ENCODE data around the gene TOR2A.

Gene TOR2A

GRCh38 chr9:127715470-127716337 is 19.4 kb downstream of the TOR2A start, which contains the start of the genes PTRH1 and TTC16:
TSS of gene PTRH1 (minus strand) at chr9:127715663. CDS start at chr9:127715639, 24 bp downstream.
TSS of gene TTC16 (plus strand) at chr9:127716079. CDS start at chr9:127716146, 67 bp downstream.
- peak; percentile 97 for DNase-seq

- DNase-seq, result peak; percentile 15
These were observed 20.1 kb downstream of the TOR2A start for GRCh38 chr9:127714951-127715469.

- no peak for DNase-seq
These were observed 20.9 kb downstream of the TOR2A start for GRCh38 chr9:127714020-127714750.

GRCh38 chr9:127712867-127713266 is 22.2 kb downstream of the TOR2A start:
- DNase-seq, result no peak

GRCh38 chr9:127712371-127712770 is 22.7 kb downstream of the TOR2A start:
- DNase-seq, result no peak

GRCh38 chr9:127711831-127712274 is 23.2 kb downstream of the TOR2A start:
- DNase-seq, result no peak

GRCh38 chr9:127711226-127711701 is 23.8 kb downstream of the TOR2A start:
- peak; percentile 36 for DNase-seq

- no peak for DNase-seq
These were observed 24.8 kb downstream of the TOR2A start for GRCh38 chr9:127710204-127710783.

- no peak for DNase-seq
These were observed 26.0 kb downstream of the TOR2A start for GRCh38 chr9:127708952-127709587.

GRCh38 chr9:127707766-127708165 is 27.3 kb downstream of the TOR2A start:
- peak; percentile 45 for DNase-seq

DNA sequence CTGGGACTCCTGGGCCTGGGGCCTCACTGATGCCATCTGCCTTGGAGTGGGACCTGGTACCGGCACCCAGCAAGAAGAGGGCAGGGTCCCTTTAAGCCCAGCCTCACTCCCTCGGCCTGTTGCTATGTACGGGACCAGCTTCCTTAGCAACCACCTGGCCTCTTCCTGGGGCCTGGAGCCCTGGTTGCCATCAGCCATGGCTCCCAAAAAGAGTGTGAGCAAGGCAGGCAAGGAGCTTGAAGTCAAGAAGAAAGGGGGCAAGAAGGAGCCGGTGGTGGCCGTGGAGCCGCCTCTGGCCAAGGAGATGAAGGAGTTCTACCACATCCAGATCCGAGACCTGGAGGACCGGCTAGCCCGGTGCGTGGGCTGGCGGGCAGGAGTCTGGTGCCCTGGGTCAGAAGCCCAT is 28.3 kb downstream of the TOR2A start, which contains the start of gene CFAP157:
Gene CFAP157, plus strand, starts transcription at position 153 of the 406 bp plus-strand sequence. Its CDS starts 44 bp downstream, at position 197.
- DNase-seq, result no peak

- no peak for DNase-seq
These were observed 29.3 kb downstream of the TOR2A start for GRCh38 chr9:127705577-127706379.

DNA sequence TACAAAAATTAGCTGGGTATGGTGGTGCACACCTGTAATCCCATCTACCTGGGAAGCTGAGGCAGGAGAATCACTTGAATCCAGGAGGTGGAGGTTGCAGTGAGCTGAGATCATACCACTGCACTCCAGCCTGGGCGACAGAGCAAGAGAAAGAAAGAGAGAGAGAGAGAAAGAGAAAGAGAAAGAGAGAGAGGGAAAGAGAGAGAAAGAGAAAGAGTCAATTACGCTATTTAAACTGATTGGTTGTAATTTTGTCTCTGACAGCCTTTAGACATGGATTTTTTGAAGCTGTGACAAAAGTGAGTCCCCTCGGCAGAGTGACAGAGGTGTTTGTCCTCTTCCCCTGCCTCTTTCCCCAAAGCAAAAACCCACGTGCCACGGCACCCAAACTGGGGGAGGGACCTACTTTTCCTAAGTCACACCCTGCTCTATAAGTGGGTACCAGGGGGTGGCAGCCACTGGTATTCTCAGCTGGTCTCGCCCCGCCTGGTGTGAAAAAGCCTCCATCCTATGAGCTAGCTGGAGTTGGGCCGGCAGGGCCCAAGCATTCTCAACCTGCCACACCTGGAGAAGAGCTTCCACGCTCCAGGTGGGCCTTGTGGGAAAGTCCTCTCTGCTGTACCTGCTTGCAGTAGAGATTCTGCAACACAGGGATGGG is 31.7 kb downstream of the TOR2A start:
- no peak for DNase-seq

- DNase-seq, result no peak
These were observed 34.4 kb downstream of the TOR2A start for GRCh38 chr9:127700594-127701255.

- DNase-seq, result no peak
These were observed 35.0 kb downstream of the TOR2A start for GRCh38 chr9:127700140-127700539.

DNA sequence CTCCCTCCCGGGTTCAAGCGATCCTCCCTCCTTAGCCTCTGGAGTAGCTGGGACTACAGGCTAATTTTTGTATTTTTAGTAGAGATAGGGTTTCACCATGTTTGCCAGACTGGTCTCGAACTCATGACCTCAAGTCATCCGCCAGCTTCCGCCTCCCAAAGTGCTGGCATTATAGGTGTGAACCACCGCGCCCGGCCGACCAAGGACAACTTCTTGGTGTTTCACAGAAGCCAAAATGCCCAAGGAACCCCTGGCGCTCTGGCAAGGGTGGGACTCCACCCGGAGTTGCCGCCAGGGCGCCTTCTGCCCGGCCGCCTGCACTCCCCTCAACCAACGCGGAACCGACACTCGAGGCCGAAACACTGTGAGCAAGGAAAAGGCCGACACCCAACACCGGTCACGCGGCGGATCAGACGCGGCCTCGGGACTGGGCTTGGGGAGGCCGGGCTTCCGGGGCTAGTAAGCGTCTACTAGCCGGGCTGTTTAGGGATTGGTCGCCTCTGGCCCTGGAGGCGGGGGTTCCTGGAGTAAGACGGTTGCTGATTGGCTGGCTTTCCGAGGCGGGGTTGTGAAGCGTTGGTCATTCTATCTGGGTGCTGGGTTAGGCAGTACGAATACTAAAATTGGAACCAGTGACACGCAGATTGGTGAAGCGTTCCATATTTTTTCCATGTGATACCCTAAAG is 36.0 kb downstream of the TOR2A start:
- DNase-seq, result peak; percentile 93

- no peak for DNase-seq
These were observed 36.7 kb downstream of the TOR2A start for GRCh38 chr9:127698386-127698785.

DNA sequence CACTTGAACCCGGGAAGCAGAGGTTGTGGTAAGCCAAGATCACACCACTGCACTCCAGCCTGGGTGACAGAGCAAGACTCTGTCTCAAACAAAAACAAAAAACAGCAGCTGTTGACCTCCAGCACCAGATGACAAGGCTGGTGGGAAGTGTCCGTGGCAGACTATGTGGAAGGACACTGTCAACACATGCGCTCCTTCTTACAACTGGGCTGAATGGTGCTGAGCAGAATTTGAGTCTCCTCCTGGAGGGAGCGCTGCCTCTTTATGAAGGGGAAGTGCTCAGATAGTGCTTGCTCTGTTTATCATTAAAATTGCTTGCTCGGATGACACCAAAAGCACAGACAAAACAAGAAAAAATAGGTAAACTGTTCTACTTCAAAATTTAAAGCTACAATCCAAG is 37.5 kb downstream of the TOR2A start:
- DNase-seq, result no peak

DNA sequence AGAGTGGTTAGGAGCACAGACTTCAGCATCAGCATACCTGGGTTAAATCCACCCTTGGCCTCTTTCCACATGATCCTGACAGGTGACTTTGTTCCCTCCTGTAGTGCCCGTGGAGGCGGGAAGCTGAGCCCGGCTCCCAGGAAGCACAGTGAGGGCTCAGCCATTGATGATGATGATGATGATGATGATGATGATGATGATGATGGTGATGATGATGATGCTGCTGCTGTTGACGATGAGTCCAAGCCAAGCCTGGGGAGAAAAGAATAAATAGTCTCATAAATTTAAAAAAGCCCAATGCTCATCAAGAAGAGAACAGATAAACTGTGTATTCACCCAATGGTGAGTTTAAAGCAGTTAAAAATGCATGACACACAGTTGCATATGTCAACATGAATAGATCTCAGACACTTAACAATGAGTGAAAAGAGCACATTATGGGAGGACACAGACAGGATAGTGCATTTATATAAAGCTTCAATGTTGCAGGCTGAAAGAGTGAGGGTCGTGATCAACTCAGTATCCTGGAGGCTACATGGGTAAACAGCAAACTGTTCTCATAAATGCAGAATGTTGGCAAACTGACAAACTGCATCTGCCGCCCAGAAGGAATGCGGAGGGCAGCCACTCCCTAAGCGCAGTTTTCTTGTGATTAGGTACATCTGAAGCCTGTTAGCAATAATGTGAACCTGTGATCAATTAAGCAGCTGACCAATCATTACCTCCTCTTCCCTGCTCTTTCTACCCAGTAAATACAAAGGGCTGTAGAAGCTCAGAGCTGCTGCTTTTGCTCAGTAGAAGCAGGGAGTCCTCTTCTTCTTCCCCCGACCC is 40.0 kb downstream of the TOR2A start:
- no peak for DNase-seq
